ENCODE results near the gene KLF5. TPM values are rescaled to one million over a fixed set of nuclear protein-coding genes. Genes with fewer than 3 reads are reported as not detected.
A peak's percentile ranks its signal among the peaks of the same experiment; 100 is the strongest.

The KLF5 gene
- total RNA-seq, 4 donors from 2014 or later: 9.8 to 15.6 (median 10.9) TPM

GRCh38 chr13:73107970-73108369 lies 49.2 kb downstream of the KLF5 start:
- intact Hi-C loops (cut with DNase I; ENCODE audit: low total_unique reads) (no loop called here), in situ Hi-C loops (cut with MboI; ENCODE audit: low sequenced_read_pairs in 4 of 4) (no loop called here)
- Histone ChIP-seq H3K4me3 (no peak overlapping the region), H3K9me3 (no peaks in the 10 kb centered on the region), H3K27ac (no peak overlapping the region), H3K4me1 (no peaks in the 10 kb centered on the region), H3K36me3 (no peaks in the 10 kb centered on the region), H3K27me3 (no peaks in the 10 kb centered on the region)
- TF ChIP-seq POLR2A (IDR thresholded peaks at IDR 0.05): no peak
- TF ChIP-seq, protein P1, sequence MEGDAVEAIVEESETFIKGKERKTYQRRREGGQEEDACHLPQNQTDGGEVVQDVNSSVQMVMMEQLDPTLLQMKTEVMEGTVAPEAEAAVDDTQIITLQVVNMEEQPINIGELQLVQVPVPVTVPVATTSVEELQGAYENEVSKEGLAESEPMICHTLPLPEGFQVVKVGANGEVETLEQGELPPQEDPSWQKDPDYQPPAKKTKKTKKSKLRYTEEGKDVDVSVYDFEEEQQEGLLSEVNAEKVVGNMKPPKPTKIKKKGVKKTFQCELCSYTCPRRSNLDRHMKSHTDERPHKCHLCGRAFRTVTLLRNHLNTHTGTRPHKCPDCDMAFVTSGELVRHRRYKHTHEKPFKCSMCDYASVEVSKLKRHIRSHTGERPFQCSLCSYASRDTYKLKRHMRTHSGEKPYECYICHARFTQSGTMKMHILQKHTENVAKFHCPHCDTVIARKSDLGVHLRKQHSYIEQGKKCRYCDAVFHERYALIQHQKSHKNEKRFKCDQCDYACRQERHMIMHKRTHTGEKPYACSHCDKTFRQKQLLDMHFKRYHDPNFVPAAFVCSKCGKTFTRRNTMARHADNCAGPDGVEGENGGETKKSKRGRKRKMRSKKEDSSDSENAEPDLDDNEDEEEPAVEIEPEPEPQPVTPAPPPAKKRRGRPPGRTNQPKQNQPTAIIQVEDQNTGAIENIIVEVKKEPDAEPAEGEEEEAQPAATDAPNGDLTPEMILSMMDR (IDR thresholded peaks at IDR 0.05 in 4 of 5, conservative IDR thresholded peaks at IDR 0.05 in 1 of 5): no peak
- no peak for DNase-seq
- no peak for ATAC-seq

DNA sequence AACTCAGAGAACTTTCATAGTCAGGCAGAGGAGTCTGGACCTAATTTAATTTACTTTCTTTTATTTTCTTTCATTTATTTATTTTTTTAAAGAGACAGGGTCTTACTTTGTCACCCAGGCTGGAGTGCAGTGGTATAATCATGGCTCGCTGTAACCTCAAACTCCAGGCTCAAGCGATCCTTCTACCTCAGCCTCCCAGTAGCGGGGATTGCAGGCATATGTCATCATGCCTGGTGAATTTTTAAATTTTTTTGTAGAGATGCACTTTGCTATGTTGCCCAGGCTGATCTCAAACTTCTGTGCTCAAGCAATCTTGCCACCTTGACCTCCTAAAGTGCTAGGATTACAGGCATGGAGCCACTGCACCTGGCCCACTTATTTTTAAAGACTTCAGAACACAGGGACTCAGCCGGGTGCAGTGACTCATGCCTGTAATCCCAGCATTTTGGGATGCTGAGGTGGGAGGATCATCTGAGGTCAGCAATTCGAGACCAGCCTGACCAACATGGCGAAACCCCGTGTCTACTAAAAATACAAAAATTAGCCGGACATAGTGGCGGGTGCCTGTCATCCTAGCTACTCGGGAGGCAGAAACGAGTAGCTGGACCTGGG lies 50.6 kb downstream of the KLF5 start:
- intact Hi-C loops (cut with DNase I; ENCODE audit: low total_unique reads): no loop called here
- Histone ChIP-seq H3K36me3 (no peaks in the 10 kb centered on the region), H3K27ac (no peak overlapping the region), H3K4me1 (no peaks in the 10 kb centered on the region), H3K9me3 (no peaks in the 10 kb centered on the region), H3K4me3 (no peak overlapping the region), H3K27me3 (no peaks in the 10 kb centered on the region)
- ATAC-seq: peak in 1 of 2 donors; percentile 39
- in situ Hi-C loops (cut with MboI; ENCODE audit: low sequenced_read_pairs in 4 of 4): no loop called here
- TF ChIP-seq, protein P1 (IDR thresholded peaks at IDR 0.05 in 4 of 5, conservative IDR thresholded peaks at IDR 0.05 in 1 of 5): no peak
- no peak for TF ChIP-seq POLR2A (IDR thresholded peaks at IDR 0.05)
- DNase-seq: peak in 1 of 2 donors; percentile 14

- TF ChIP-seq, protein P1 (IDR thresholded peaks at IDR 0.05 in 4 of 5, conservative IDR thresholded peaks at IDR 0.05 in 1 of 5): no peak
- TF ChIP-seq POLR2A (IDR thresholded peaks at IDR 0.05): no peak
- Histone ChIP-seq H3K27ac (no peak overlapping the region), H3K4me1 (no peaks in the 10 kb centered on the region), H3K4me3 (no peak overlapping the region), H3K9me3 (no peaks in the 10 kb centered on the region), H3K27me3 (no peaks in the 10 kb centered on the region), H3K36me3 (no peaks in the 10 kb centered on the region)
- no peak for DNase-seq
- ATAC-seq: no peak
- in situ Hi-C loops (cut with MboI; ENCODE audit: low sequenced_read_pairs in 4 of 4): no loop called here
- intact Hi-C loops (cut with DNase I; ENCODE audit: low total_unique reads): no loop called here
These were observed 51.2 kb downstream of the KLF5 start for GRCh38 chr13:73109969-73110368.

DNA sequence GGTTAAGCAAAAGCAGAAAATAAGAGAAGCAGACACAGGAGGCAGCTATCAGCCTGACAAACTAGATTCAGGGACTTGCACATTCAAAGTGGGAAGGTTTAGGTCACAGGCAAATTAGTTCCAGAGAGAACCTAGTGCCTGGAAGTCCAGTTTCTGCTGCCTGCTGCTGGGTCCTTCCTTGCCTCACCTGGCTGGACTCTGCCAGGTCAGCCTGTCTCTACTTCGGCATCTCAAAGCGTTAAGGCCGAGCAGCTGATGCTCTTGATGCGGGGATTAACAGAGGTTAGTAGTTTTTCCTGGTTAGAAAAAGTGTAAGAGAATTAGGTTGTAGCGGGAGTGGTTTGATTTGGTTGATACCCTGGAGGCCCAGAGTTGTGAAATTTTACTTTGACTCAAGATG lies 52.0 kb downstream of the KLF5 start:
- in situ Hi-C loops (cut with MboI; ENCODE audit: low sequenced_read_pairs in 4 of 4): no loop called here
- no peaks in the 10 kb centered on the region for H3K27me3 ChIP-seq
- H3K36me3 ChIP-seq: no peaks in the 10 kb centered on the region
- ATAC-seq (no peak), DNase-seq (no peak)
- no peak overlapping the region for H3K4me3 ChIP-seq
- H3K27ac ChIP-seq: no peak overlapping the region
- intact Hi-C loops (cut with DNase I; ENCODE audit: low total_unique reads): no loop called here
- no peaks in the 10 kb centered on the region for H3K9me3 ChIP-seq
- H3K4me1 ChIP-seq: no peaks in the 10 kb centered on the region
- TF ChIP-seq POLR2A (IDR thresholded peaks at IDR 0.05): no peak
- TF ChIP-seq, protein P1 (IDR thresholded peaks at IDR 0.05 in 4 of 5, conservative IDR thresholded peaks at IDR 0.05 in 1 of 5): no peak

DNA sequence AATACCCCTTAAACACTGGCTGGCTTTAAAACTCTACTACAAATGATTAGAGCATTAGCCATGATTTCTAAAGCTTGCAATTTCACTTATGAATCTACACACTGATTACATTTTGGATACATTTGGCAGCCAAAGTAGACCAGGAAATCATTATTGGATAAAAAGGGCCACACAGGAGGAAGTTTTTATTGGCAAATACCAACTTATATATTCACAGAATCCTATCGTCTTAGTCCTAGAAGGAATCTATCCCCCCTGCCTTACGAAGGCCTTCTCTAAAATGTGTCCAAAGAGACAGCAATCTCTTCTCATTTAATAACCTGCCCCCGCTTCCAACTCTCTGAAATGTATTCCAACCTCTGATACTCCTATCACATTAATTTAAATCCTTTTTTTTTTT lies 52.5 kb downstream of the KLF5 start:
- no peak for ATAC-seq
- H3K9me3 ChIP-seq: no peaks in the 10 kb centered on the region
- H3K4me1 ChIP-seq: no peaks in the 10 kb centered on the region
- TF ChIP-seq, protein P1 (IDR thresholded peaks at IDR 0.05 in 4 of 5, conservative IDR thresholded peaks at IDR 0.05 in 1 of 5): no peak
- TF ChIP-seq POLR2A (IDR thresholded peaks at IDR 0.05): no peak
- in situ Hi-C loops (cut with MboI; ENCODE audit: low sequenced_read_pairs in 4 of 4): no loop called here
- no peak overlapping the region for H3K4me3 ChIP-seq
- no peak for DNase-seq
- H3K27me3 ChIP-seq: no peaks in the 10 kb centered on the region
- no peaks in the 10 kb centered on the region for H3K36me3 ChIP-seq
- H3K27ac ChIP-seq: no peak overlapping the region
- intact Hi-C loops (cut with DNase I; ENCODE audit: low total_unique reads): no loop called here
